Stimulated activated naive B cell treated with anti-CD40 and anti-IgM and Interleukin-4, amounts not matched to agents 10 μg/mL and 1 μg/mL and 100 μg/mL, for 72 hours (primary cell): ENCODE results near the gene DIAPH2.
A peak's percentile ranks its signal among the peaks of the same experiment; 100 is the strongest.

ENCODE experiments used
- ATAC-seq, 2 donors: fragments of 150-1000 bp; cut with Tn5 transposase; replicated peaks; 2 replicates each; pipeline ENCODE4 v1.10.0; 2021; ENCODE audit warnings: moderate library complexity in 1 of 2
- DNase-seq: peaks from one replicate; pipeline ENCODE4 v3.0.0; 2021
- H3K27ac Mint-ChIP-seq: one replicate; pipeline ENCODE4 v1.8.0; 2022; ENCODE audit warnings: mild to moderate bottlenecking, mixed read lengths
- H3K27me3 Mint-ChIP-seq, 2 donors: one replicate each; pipeline ENCODE4 v1.8.0; 2022; ENCODE audit warnings: mixed read lengths in 2 of 2
- H3K36me3 Mint-ChIP-seq, 2 donors: one replicate each; pipeline ENCODE4 v1.8.0; 2022; ENCODE audit warnings: mixed read lengths in 2 of 2, mild to moderate bottlenecking in 1 of 2
- H3K4me1 Mint-ChIP-seq, 2 donors: one replicate each; pipeline ENCODE4 v1.8.0; 2022; ENCODE audit warnings: mixed read lengths in 2 of 2, mild to moderate bottlenecking in 1 of 2
- H3K4me3 Mint-ChIP-seq, 2 donors: one replicate each; pipeline ENCODE4 v1.8.0; 2022; ENCODE audit warnings: mild to moderate bottlenecking in 2 of 2, mixed read lengths in 2 of 2, moderate library complexity in 1 of 2
- H3K9me3 Mint-ChIP-seq, 2 donors: one replicate each; pipeline ENCODE4 v1.8.0; 2022; ENCODE audit warnings: mixed read lengths in 2 of 2, mild to moderate bottlenecking in 1 of 2

DIAPH2 gene

GRCh38 chrX:97563531-97564133, 879.0 kb downstream of the DIAPH2 start:
- ATAC-seq (peak; percentile 99), DNase-seq (peak; percentile 48)
- no peaks in the 10 kb centered on the region for H3K9me3 Mint-ChIP-seq
- H3K4me1 Mint-ChIP-seq = peaks cover 8 to 11% of the 10 kb centered on the region in 2 donors
- H3K36me3 Mint-ChIP-seq = no peaks in the 10 kb centered on the region
- H3K4me3 Mint-ChIP-seq = peak overlapping the region; percentile 69 to 80
- H3K27me3 Mint-ChIP-seq = no peaks in the 10 kb centered on the region
- peak overlapping the region; percentile 88 for H3K27ac Mint-ChIP-seq

DNA sequence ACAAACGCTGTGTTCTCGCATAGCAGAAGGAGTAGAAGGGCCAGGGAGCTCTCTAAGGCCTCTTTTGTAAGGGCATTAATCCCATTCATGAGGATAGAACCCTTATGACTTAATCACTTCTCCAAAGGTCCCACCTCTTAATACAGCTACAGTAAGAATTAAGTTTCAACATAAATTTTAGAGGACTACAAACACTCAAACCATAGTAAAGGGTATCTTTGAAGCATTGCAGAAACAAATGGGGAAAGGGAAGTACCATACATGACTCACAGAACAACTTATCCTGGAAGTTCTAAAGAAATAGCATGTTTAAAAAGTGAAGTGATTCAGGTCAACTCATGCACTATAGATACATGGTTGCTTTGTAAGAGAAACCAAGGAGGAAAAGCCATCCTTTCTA, 879.9 kb downstream of the DIAPH2 start:
- Mint-ChIP-seq H3K4me3 (no peak overlapping the region), H3K27me3 (no peaks in the 10 kb centered on the region), H3K27ac (no peak overlapping the region)

GRCh38 chrX:97587171-97587570, 902.5 kb downstream of the DIAPH2 start:
- H3K9me3 Mint-ChIP-seq = no peaks in the 10 kb centered on the region
- no peak overlapping the region for H3K4me3 Mint-ChIP-seq
- H3K27ac Mint-ChIP-seq = no peak overlapping the region
- no peaks in the 10 kb centered on the region for H3K4me1 Mint-ChIP-seq
- H3K36me3 Mint-ChIP-seq = no peaks in the 10 kb centered on the region
- no peak for ATAC-seq
- no peaks in the 10 kb centered on the region for H3K27me3 Mint-ChIP-seq
- no peak for DNase-seq

More for the DNA sequence above, 879.9 kb downstream of the DIAPH2 start:
- H3K36me3 Mint-ChIP-seq = no peaks in the 10 kb centered on the region
- ATAC-seq (no peak), DNase-seq (no peak)
- peaks cover 8 to 11% of the 10 kb centered on the region in 2 donors for H3K4me1 Mint-ChIP-seq
- H3K9me3 Mint-ChIP-seq = no peaks in the 10 kb centered on the region

- Mint-ChIP-seq H3K4me3 (no peak overlapping the region), H3K27me3 (no peaks in the 10 kb centered on the region), H3K4me1 (peaks cover 5 to 7% of the 10 kb centered on the region in 2 donors), H3K9me3 (no peaks in the 10 kb centered on the region), H3K27ac (no peak overlapping the region), H3K36me3 (no peaks in the 10 kb centered on the region)
- ATAC-seq (no peak), DNase-seq (no peak)
These were observed 910.1 kb downstream of the DIAPH2 start for GRCh38 chrX:97594646-97595224.

DNA sequence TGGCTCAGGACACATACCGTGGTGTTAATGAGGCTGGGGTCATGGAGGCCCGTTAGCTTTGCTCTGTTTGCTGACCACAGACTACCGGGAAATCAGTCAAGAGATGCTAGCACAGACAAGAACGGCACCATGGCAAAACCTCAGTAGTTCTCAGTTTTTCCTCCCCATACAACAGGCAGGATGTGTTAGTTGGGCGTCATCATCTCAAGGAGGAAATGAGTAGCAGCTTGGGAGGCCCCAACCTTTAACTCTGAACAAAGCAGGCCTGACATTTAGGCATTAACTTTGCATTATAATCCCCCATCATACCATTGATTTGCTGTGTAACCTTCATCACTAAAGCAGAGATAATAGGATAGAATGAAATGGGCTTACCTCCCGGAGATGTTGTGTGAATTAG, 913.3 kb downstream of the DIAPH2 start:
- H3K27ac Mint-ChIP-seq = no peak overlapping the region

GRCh38 chrX:97602465-97603258, 918.0 kb downstream of the DIAPH2 start:
- Mint-ChIP-seq H3K36me3 (peaks cover 0 to 5% of the 10 kb centered on the region in 2 donors), H3K4me3 (no peak overlapping the region), H3K9me3 (peaks cover 1 to 3% of the 10 kb centered on the region in 2 donors), H3K27ac (no peak overlapping the region), H3K27me3 (no peaks in the 10 kb centered on the region), H3K4me1 (peaks cover 5 to 6% of the 10 kb centered on the region in 2 donors)
- no peak for ATAC-seq
- no peak for DNase-seq

More for the DNA sequence above, 913.3 kb downstream of the DIAPH2 start:
- ATAC-seq (peak; percentile 70 to 77), DNase-seq (no peak)
- Mint-ChIP-seq H3K9me3 (peaks cover 0 to 3% of the 10 kb centered on the region in 2 donors), H3K27me3 (no peaks in the 10 kb centered on the region), H3K4me1 (peaks cover 5 to 7% of the 10 kb centered on the region in 2 donors), H3K4me3 (no peak overlapping the region), H3K36me3 (peaks cover 0 to 4% of the 10 kb centered on the region in 2 donors)

GRCh38 chrX:97605271-97605670, 920.6 kb downstream of the DIAPH2 start:
- peaks cover 0 to 5% of the 10 kb centered on the region in 2 donors for H3K36me3 Mint-ChIP-seq
- DNase-seq (no peak), ATAC-seq (no peak)
- no peak overlapping the region for H3K4me3 Mint-ChIP-seq
- no peaks in the 10 kb centered on the region for H3K4me1 Mint-ChIP-seq
- H3K9me3 Mint-ChIP-seq = peaks cover 3 to 4% of the 10 kb centered on the region in 2 donors
- H3K27ac Mint-ChIP-seq = no peak overlapping the region
- H3K27me3 Mint-ChIP-seq = no peaks in the 10 kb centered on the region

DNA sequence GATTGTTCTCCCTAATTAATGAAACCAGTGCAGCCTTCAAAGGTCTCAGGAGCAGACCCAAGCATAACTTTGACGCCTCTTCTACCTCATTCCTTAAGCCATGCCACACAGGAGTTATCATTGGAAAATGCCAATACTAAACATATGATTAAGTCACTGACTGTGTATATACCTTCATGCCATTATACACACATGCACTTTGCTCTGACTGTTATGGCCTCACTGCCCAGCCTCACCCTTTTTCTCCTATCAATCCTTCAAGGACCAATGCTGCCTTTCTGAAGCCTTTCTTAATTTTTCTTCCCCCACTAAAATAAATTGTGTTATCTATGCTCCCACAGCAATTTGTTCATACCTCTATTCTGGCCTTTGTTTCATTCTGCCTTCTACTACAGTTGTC, 924.7 kb downstream of the DIAPH2 start:
- no peak overlapping the region for H3K27ac Mint-ChIP-seq
- DNase-seq (no peak), ATAC-seq (no peak)
- peaks cover 0 to 2% of the 10 kb centered on the region in 2 donors for H3K9me3 Mint-ChIP-seq
- H3K36me3 Mint-ChIP-seq = no peaks in the 10 kb centered on the region
- no peak overlapping the region for H3K4me3 Mint-ChIP-seq
- no peaks in the 10 kb centered on the region for H3K4me1 Mint-ChIP-seq
- no peaks in the 10 kb centered on the region for H3K27me3 Mint-ChIP-seq

DNA sequence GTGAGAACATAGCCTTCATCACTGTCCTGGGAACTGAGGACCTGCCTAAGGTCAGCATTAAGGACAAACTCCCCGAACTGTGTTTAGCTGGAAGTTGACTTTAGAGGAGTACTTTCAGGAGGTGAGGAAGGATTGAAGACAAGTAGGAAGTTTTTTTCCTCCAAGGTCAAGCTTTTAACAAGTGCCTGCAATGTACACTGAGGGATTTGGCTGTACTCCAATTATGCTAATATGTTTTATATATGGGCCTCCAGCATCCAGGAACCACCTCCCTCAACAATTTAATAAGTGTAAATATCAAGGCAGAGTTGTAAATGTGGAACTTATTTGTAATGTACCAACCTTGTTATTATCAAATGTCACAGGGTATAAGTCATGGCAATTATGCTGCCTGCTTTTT, 925.3 kb downstream of the DIAPH2 start:
- ATAC-seq (no peak), DNase-seq (no peak)
- H3K4me1 Mint-ChIP-seq = no peaks in the 10 kb centered on the region

DNA sequence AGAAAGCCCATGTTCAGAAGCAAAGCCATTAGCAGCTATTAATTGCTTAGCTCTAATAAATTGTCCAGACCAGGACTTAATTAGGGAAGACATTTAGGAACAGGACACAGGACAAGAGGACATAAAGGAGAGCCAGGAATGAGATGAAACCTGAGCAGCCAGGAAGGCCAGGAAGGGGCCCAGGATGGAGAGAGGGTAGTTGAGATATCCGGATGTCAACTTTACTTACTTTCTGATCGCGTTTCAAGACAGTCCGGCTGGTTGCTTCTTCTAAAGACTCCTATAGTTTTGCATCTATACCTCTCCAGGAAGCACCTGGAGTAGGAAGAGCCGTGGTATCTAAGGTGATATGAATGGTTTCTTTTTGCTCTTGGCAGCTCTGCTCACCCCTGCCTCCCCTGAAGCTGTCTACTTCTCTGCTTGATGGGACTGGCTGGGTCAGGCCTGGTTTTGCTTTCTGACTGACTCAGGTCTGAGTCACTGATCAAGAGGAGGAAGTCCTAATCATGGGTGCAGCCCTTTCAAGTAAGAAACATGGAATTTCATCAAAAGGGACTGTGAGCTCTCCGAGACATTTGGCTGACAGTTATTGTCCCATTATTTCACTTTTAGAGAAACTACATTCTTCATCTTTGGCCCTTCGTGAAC, 932.4 kb downstream of the DIAPH2 start:
- H3K4me3 Mint-ChIP-seq = no peak overlapping the region
- no peak overlapping the region for H3K27ac Mint-ChIP-seq
- no peaks in the 10 kb centered on the region for H3K9me3 Mint-ChIP-seq
- H3K4me1 Mint-ChIP-seq = no peaks in the 10 kb centered on the region
- no peaks in the 10 kb centered on the region for H3K36me3 Mint-ChIP-seq
- H3K27me3 Mint-ChIP-seq = no peaks in the 10 kb centered on the region
- peak; percentile 63 to 79 for ATAC-seq
- no peak for DNase-seq

More for the DNA sequence above, 925.3 kb downstream of the DIAPH2 start:
- Mint-ChIP-seq H3K27me3 (no peaks in the 10 kb centered on the region), H3K36me3 (no peaks in the 10 kb centered on the region), H3K27ac (no peak overlapping the region), H3K9me3 (peaks cover 0 to 2% of the 10 kb centered on the region in 2 donors), H3K4me3 (no peak overlapping the region)

- DNase-seq = no peak
- Mint-ChIP-seq H3K36me3 (no peaks in the 10 kb centered on the region), H3K27me3 (no peaks in the 10 kb centered on the region), H3K4me1 (no peaks in the 10 kb centered on the region), H3K27ac (no peak overlapping the region), H3K4me3 (no peak overlapping the region), H3K9me3 (no peaks in the 10 kb centered on the region)
- no peak for ATAC-seq
These were observed 934.9 kb downstream of the DIAPH2 start for GRCh38 chrX:97619499-97619898.

DNA sequence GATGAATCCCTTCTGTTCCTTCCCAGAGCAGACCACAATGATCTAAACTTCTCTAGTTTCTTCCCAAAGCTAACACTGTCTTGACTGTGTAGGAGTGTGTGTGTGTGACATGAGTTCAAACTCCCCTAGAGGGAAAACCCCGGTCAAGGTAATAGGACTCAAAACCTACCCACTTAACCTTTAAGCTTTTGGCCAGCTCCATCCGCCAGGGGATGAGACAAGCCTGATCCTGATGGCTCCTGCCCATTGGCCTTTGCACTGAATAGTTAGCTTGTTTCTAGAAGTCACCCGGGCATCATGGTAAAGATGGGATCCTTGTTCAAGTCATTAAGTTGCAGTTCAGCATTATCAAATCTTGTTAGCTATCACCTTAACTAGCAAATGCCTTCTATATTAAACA, 937.5 kb downstream of the DIAPH2 start:
- DNase-seq (no peak), ATAC-seq (no peak)
- no peaks in the 10 kb centered on the region for H3K36me3 Mint-ChIP-seq
- no peak overlapping the region for H3K4me3 Mint-ChIP-seq
- H3K27me3 Mint-ChIP-seq = no peaks in the 10 kb centered on the region
- no peaks in the 10 kb centered on the region for H3K9me3 Mint-ChIP-seq
- H3K27ac Mint-ChIP-seq = no peak overlapping the region
- H3K4me1 Mint-ChIP-seq = no peaks in the 10 kb centered on the region

DNA sequence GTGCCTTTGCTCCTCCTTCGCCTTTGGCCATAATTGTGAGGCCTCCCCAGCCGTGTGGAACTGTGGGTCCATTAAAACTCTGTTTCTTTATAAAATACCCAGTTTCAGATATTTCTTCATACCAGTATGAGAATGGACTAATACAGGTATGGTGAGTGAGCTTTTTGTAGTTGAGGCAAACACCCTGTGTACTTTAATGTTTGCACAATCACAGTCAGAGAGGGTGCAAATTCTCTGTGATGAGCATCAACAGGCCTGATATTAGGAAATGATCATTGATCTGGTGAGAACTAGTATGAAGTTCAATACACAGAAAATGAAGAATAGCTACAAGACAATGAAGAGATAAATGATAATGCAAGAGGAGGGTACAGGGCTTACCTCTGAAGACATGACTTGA, 943.7 kb downstream of the DIAPH2 start:
- ATAC-seq = no peak
- Mint-ChIP-seq H3K4me3 (no peak overlapping the region), H3K27ac (no peak overlapping the region), H3K4me1 (no peaks in the 10 kb centered on the region), H3K9me3 (no peaks in the 10 kb centered on the region), H3K27me3 (no peaks in the 10 kb centered on the region), H3K36me3 (no peaks in the 10 kb centered on the region)
- no peak for DNase-seq

DNA sequence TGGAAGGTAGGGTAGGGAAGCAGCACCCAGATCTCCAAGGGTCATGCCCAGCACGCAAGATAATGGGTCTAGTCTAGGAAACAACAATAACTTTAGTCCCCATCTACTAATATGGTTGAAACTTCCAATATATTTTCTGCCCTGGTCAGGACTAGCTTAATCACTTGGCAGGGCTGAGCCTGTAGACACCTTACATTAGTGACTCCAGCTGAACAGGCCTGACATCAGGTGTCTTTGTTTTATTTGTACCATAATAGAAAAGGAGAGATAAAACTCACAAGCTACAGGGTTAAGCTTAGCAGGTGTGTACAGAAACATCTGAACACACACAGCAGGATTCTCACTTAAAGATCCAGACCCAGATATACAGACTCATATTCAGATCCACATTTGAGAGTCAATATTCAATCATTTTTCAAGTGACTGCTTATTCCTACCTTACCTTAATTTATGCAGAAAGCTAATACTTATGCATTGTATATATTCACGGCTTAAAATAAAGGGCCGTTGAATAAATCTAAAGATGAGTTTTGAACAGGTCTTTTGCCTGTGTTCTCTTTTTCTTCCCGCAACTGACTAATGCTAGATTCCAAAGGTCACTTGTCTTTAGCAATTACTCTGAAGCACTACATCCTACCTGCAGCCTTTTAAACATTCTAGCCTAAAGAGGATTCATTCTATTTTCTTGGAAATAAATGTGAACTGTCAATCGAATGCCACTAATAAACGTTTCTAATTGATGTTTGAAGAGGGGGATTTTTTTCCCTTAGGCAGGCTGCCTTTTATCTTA, 944.4 kb downstream of the DIAPH2 start:
- no peak overlapping the region for H3K4me3 Mint-ChIP-seq
- DNase-seq (no peak), ATAC-seq (no peak)
- H3K27ac Mint-ChIP-seq = no peak overlapping the region
- H3K36me3 Mint-ChIP-seq = no peaks in the 10 kb centered on the region
- H3K9me3 Mint-ChIP-seq = no peaks in the 10 kb centered on the region
- H3K4me1 Mint-ChIP-seq = no peaks in the 10 kb centered on the region
- H3K27me3 Mint-ChIP-seq = no peaks in the 10 kb centered on the region
